Gastroesophageal sphincter (tissue), 4 donors: ENCODE data around the gene OR4K5. TPM values are rescaled to one million over a fixed set of nuclear protein-coding genes. Genes with fewer than 3 reads are reported as not detected.
A peak's percentile ranks its signal among the peaks of the same experiment; 100 is the strongest.

Experiments used
- ATAC-seq: fragments of 150-250 bp; one replicate; pipeline ENCODE4 v1.9.1; 2016; ENCODE audit warnings: mild to moderate bottlenecking, moderate library complexity
- H3K27ac ChIP-seq, 4 donors: fragments of 200-600 bp; sonication (generic) in 3 of 4; 1 replicate in 3 of 4; 2 replicates in 1 of 4; pipeline ENCODE4 v1.5.1; 2016 to 2019
- H3K27me3 ChIP-seq: fragments of 200-600 bp; sonication (generic); one replicate; pipeline ENCODE4 v1.5.1; 2019
- H3K36me3 ChIP-seq, 2 donors: fragments of 200-600 bp; sonication (generic); one replicate each; pipeline ENCODE4 v1.5.1; 2019; ENCODE audit warnings: control low read depth in 1 of 2
- H3K4me1 ChIP-seq, 3 donors: fragments of 200-600 bp; sonication (generic); 1 replicate in 2 of 3; 2 replicates in 1 of 3; pipeline ENCODE4 v1.5.1; 2016 to 2019; ENCODE audit warnings: control low read depth in 2 of 3
- H3K4me3 ChIP-seq, 2 donors: fragments of 200-600 bp; sonication (generic); one replicate each; pipeline ENCODE4 v1.5.1; 2019; ENCODE audit warnings: mild to moderate bottlenecking in 1 of 2, moderate library complexity in 1 of 2
- H3K9me3 ChIP-seq, 3 donors: fragments of 200-600 bp; sonication (generic); one replicate each; pipeline ENCODE4 v1.5.1; 2017 to 2019; ENCODE audit warnings: control low read depth in 2 of 3
- CTCF ChIP-seq, 4 experiments: fragments of 200-600 bp in 2 of 4; fragments of 450-650 bp in 2 of 4; sonication (generic) in 1 of 4; IDR thresholded peaks; one replicate each; pipeline ENCODE4 v1.5.1; 2017 to 2019; ENCODE audit warnings: antibody characterized with exemption in 4 of 4, mild to moderate bottlenecking in 2 of 4, moderate library complexity in 2 of 4
- EP300 ChIP-seq: sonication (generic); formaldehyde crosslinking; IDR thresholded peaks from one replicate; pipeline ENCODE4 v1.6.1; 2017; ENCODE audit warnings: antibody characterized with exemption, mild to moderate bottlenecking
- POLR2A ChIP-seq, 2 donors: fragments of 450-650 bp; IDR thresholded peaks; one replicate each; pipeline ENCODE4 v1.6.1; 2017; ENCODE audit warnings: antibody characterized with exemption in 2 of 2, mild to moderate bottlenecking in 2 of 2, moderate library complexity in 1 of 2
- POLR2AphosphoS5 ChIP-seq: sonication (generic); formaldehyde crosslinking; IDR thresholded peaks from one replicate; pipeline ENCODE4 v1.6.1; 2017; ENCODE audit warnings: antibody characterized with exemption
- WGBS, 2 donors: methylation state at CpG; one replicate each; pipeline ENCODE4 v1.1.5; 2018; ENCODE audit warnings: low coverage in 1 of 2; 5-methylcytosine and 5-hydroxymethylcytosine counted together
- total RNA-seq, 4 donors: library from RNA; depleted of rRNA; stranded (reverse); fragments of >200 nt; gene quantifications; one replicate each; pipeline ENCODE4 v1.1.0, GENCODE V29; 2016

The OR4K5 gene
- not detected for total RNA-seq

DNA sequence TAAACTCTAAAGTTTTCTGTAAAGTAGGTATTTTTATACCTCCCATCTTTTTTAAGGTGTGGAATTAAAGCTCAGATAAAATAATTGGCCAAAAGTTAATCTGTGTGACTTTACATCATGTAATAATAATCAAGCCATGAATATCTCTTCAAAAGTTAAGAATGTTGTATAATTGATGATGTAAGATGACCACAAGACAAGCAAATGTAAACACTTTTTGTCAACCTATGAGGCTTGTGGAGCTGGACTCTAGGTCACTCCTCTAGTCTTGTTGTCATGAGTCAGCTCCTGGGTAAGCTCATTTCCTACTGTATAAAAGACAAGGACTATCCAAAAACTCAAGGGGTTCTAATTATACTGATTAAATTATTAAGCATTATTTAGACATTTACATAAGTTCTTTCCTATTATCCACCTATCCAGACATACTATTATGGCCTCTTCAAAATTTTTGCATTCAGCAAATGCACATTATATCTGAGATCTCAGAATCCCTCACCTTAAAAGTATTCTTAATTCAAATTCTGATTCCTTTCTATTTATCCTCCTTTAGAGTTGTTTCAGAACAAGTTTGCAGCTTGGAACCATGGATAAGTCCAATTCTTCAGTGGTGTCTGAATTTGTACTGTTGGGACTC lies at the start of gene OR4K5:
OR4K5 (plus strand) TSS at position 587 of the 637 bp plus-strand sequence; CDS start at position 587, 0 bp downstream.
- no peak for TF ChIP-seq POLR2AphosphoS5
- no peak for TF ChIP-seq EP300
- no peak for TF ChIP-seq POLR2A (IDR thresholded peaks at IDR 0.05)
- no peak for TF ChIP-seq CTCF (IDR thresholded peaks at IDR 0.05)
- H3K27ac ChIP-seq: no peak within 1 kb of the TSS
- no peaks in the 10 kb centered on the region for H3K27me3 ChIP-seq
- H3K4me1 ChIP-seq: no peaks in the 10 kb centered on the region
- H3K4me3 ChIP-seq: no peak within 1 kb of the TSS
- no peak for ATAC-seq
- H3K36me3 ChIP-seq: no peaks in the 10 kb centered on the region
- H3K9me3 ChIP-seq: no peaks in the 10 kb centered on the region

GRCh38 chr14:19873178-19873577 lies 47.2 kb upstream of the OR4K5 start:
- H3K36me3 ChIP-seq: no peaks in the 10 kb centered on the region
- H3K4me1 ChIP-seq: no peaks in the 10 kb centered on the region
- no peaks in the 10 kb centered on the region for H3K27me3 ChIP-seq
- WGBS, 2 donors: 21 to 34% methylated on average over 5 to 6 of the region's 6 CpGs
- no peaks in the 10 kb centered on the region for H3K9me3 ChIP-seq
- no peak overlapping the region for H3K4me3 ChIP-seq
- no peak for ATAC-seq
- H3K27ac ChIP-seq: no peak overlapping the region
- TF ChIP-seq POLR2AphosphoS5: no peak
- TF ChIP-seq EP300: no peak
- no peak for TF ChIP-seq POLR2A (IDR thresholded peaks at IDR 0.05)
- no peak for TF ChIP-seq CTCF (IDR thresholded peaks at IDR 0.05)

DNA sequence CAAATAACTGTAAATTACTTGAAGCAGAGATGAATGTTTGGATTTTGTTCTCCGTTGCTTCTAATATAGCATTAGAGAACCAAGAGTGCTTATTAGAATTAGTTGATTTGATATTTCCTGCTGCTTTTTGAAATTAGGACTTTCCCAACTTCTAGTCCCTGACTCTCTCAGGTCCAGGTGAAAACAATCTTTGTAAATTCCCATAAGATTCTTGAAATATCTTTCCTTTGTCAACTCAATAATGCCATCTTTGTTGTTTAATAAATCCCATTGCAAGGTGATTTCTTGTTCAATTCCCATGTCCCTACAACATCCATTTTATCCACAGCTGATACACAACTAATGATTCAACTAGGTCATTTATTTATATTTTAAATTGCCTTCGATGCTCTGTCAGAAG lies 45.6 kb upstream of the OR4K5 start, which contains the start of gene OR4K2:
OR4K2 (plus strand) TSS at position 301 of the 400 bp plus-strand sequence. CDS start 1,126 bp downstream, outside the sequence.
- H3K4me1 ChIP-seq: no peaks in the 10 kb centered on the region
- TF ChIP-seq EP300: no peak
- TF ChIP-seq POLR2AphosphoS5: no peak
- no peak for TF ChIP-seq CTCF (IDR thresholded peaks at IDR 0.05)
- no peak for TF ChIP-seq POLR2A (IDR thresholded peaks at IDR 0.05)
- H3K27ac ChIP-seq: no peak within 1 kb of the TSS
- H3K36me3 ChIP-seq: no peaks in the 10 kb centered on the region
- no peak within 1 kb of the TSS for H3K4me3 ChIP-seq
- no peaks in the 10 kb centered on the region for H3K9me3 ChIP-seq
- no peaks in the 10 kb centered on the region for H3K27me3 ChIP-seq
- ATAC-seq: no peak
- WGBS, 2 donors: 42 to 71% methylated on average over 2 of the region's 2 CpGs

- Histone ChIP-seq H3K27ac (no peak overlapping the region), H3K36me3 (no peaks in the 10 kb centered on the region), H3K4me3 (no peak overlapping the region), H3K4me1 (no peaks in the 10 kb centered on the region), H3K9me3 (no peaks in the 10 kb centered on the region), H3K27me3 (no peaks in the 10 kb centered on the region)
- ATAC-seq: no peak
- TF ChIP-seq CTCF (IDR thresholded peaks at IDR 0.05): peak in 1 of 4 experiments; percentile 29
- TF ChIP-seq POLR2AphosphoS5: no peak
- no peak for TF ChIP-seq POLR2A (IDR thresholded peaks at IDR 0.05)
- TF ChIP-seq EP300: no peak
Measured at GRCh38 chr14:19878029-19878642, 42.3 kb upstream of the OR4K5 start.

DNA sequence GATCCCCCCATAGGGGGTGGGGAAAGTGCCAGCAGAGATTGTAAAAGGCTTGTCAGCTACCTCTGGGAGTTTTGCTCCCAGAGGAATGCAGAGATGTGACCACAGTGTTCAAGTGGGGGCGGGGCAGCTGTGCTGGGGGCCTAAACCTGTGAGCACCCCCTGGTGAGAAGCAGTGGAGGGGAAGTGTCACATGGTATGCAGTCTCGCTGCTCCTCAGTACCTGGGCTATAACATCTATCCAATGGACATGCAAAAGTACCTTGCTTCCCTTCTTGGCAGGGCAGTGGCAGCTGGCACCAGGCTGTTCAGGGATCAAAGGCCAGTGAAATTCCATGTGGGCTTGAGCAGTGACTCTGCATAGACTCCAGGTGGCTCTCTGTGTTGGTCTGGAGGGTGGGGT lies 25.1 kb upstream of the OR4K5 start:
- no CpG with 5 or more reads among the region's 2 CpGs for WGBS, 2 donors
- peaks cover 0 to 75% (median 0%) of the 10 kb centered on the region in 3 donors for H3K9me3 ChIP-seq

More for the DNA sequence above, 25.1 kb upstream of the OR4K5 start:
- H3K4me1 ChIP-seq: no peaks in the 10 kb centered on the region
- TF ChIP-seq CTCF (IDR thresholded peaks at IDR 0.05) (no peak), POLR2AphosphoS5 (no peak), POLR2A (IDR thresholded peaks at IDR 0.05) (no peak), EP300 (no peak)
- no peaks in the 10 kb centered on the region for H3K36me3 ChIP-seq
- H3K4me3 ChIP-seq: no peak overlapping the region
- no peaks in the 10 kb centered on the region for H3K27me3 ChIP-seq
- no peak overlapping the region for H3K27ac ChIP-seq
- no peak for ATAC-seq
